Epithelial cell of proximal tubule (primary cell): ENCODE measurements around the gene ARID3A. TPM values are rescaled to one million over a fixed set of nuclear protein-coding genes. Genes with fewer than 3 reads are reported as not detected.
"Not testable (repeated sequence)": the region's sequence is repeated elsewhere in the genome, so short reads cannot be mapped to it uniquely, and the experiment has no call there.

Experiments used
- DNase-seq: peaks from one replicate; pipeline ENCODE4 v3.0.0-alpha.2; 2011; ENCODE audit warnings: low read depth
- H3K4me3 ChIP-seq: 2 replicates; pipeline ENCODE4 v1.5.1; 2011; ENCODE audit warnings: low read depth, mild to moderate bottlenecking, low read length
- total RNA-seq: library from RNA; depleted of rRNA; stranded (reverse); fragments of >200 nt; gene quantifications from 2 replicates; pipeline ENCODE4 v1.2.3, GENCODE V29; 2015
- TF ChIP-seq, protein P1 (sequence below): conservative IDR thresholded peaks from 2 replicates; pipeline ENCODE4 v1.5.1; 2012; ENCODE audit warnings: low read depth, mild to moderate bottlenecking, low read length

Gene ARID3A
- total RNA-seq, 1 donor from 2014 or later: 37.0 TPM

DNA sequence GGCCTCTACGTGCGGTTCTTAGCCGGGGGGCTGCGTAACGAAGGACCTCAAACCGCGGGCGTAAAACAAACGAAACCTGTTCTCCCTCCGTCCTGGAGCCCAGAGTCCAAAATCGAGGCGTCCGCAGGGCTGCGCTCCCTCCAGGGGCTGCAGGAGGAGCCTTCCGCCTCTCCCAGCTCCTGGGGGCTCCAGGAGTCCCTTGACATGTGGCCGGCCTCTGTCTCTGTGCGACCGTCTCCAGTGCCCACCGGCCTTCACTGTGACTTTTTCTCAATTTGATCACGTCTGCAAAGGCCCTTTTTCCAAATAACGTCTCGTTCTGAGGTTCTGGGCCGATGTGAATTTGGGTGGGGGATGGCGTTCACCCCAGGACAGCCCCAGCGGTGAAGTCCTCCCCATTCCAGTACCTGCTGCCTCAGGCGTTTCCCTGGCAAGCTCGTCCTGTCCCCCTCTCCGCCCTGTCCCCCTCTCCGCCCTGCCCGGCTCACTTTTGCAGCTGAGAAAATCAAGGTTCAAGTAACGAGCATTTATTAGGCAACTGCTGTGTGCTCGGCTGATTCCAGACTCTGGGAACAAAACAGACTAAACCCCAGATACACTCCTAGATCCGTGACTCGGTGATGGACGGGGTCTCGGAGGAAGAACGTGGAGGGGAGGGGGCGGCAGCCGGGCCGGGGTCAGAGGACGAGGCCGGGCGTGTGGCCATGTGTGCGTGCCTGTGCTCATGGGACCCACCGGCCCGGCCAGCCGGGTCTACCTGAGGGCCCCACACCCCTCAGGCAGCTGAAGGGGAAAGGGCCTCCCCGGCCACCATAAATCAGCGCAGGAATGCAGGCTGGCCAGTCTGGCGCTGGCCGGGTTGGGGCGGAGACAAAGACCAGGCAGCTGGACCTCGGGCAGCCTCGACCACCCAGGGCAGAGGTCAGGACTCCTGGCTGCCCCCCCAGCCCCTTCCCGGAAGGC is 30.2 kb downstream of the ARID3A start:
- no peak overlapping the region for H3K4me3 ChIP-seq
- TF ChIP-seq, protein P1, sequence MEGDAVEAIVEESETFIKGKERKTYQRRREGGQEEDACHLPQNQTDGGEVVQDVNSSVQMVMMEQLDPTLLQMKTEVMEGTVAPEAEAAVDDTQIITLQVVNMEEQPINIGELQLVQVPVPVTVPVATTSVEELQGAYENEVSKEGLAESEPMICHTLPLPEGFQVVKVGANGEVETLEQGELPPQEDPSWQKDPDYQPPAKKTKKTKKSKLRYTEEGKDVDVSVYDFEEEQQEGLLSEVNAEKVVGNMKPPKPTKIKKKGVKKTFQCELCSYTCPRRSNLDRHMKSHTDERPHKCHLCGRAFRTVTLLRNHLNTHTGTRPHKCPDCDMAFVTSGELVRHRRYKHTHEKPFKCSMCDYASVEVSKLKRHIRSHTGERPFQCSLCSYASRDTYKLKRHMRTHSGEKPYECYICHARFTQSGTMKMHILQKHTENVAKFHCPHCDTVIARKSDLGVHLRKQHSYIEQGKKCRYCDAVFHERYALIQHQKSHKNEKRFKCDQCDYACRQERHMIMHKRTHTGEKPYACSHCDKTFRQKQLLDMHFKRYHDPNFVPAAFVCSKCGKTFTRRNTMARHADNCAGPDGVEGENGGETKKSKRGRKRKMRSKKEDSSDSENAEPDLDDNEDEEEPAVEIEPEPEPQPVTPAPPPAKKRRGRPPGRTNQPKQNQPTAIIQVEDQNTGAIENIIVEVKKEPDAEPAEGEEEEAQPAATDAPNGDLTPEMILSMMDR: no peak
- no peak for DNase-seq

DNA sequence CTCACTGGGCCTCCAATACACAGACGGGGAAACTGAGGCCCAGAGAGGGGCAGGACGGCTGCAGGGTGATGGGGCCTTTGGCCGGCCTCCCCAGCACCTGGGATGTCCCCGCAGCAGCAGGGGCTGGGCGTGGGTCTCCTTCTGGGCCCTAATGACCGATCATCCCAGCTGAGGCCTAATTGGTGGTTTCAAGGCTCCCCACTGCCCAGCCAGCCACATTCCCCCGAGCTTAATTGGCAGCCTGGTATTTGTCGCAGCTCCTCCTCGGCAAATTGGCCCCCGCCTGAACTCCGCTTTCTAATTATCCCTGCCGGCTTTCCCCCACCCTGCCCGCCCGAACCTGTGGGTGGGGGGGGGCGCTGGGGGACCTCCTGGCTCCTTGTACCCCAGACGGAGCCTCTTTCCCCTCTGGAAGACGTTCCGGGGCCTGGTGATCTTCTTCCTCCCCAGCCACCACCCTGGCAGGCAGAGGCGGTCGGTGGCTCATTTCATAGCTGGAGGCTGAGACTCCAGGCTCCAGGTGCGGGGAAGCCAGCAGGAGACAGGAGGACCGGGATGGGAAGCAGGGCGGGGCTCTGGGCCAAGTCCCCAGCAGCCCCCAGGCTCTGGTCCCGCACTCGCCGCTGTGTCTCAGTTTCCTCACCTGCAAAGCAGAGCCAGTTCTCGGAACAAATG is 31.1 kb downstream of the ARID3A start:
- no peak for DNase-seq
- TF ChIP-seq, protein P1: no peak
- no peak overlapping the region for H3K4me3 ChIP-seq

DNA sequence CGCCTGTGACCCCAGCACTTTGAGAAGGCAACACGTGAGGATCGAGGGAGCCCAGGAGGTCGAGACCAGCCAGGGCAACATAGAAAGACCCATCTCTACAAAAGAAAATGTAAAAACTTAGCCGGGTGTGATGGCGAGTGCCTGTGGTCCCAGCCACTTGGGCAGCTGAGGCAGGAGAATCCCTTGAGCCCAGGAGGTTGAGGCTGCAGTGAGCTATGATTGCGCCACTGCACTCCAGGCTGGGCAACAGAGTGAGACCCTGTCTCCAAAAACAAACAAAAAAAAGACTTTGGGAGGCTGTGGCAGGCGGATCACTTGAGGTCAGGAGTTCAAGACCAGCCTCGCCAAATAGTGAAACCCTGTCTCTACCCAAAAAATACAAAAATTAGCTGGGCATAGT is 31.7 kb downstream of the ARID3A start:
- H3K4me3 ChIP-seq, DNase-seq: not testable (repeated sequence)

DNA sequence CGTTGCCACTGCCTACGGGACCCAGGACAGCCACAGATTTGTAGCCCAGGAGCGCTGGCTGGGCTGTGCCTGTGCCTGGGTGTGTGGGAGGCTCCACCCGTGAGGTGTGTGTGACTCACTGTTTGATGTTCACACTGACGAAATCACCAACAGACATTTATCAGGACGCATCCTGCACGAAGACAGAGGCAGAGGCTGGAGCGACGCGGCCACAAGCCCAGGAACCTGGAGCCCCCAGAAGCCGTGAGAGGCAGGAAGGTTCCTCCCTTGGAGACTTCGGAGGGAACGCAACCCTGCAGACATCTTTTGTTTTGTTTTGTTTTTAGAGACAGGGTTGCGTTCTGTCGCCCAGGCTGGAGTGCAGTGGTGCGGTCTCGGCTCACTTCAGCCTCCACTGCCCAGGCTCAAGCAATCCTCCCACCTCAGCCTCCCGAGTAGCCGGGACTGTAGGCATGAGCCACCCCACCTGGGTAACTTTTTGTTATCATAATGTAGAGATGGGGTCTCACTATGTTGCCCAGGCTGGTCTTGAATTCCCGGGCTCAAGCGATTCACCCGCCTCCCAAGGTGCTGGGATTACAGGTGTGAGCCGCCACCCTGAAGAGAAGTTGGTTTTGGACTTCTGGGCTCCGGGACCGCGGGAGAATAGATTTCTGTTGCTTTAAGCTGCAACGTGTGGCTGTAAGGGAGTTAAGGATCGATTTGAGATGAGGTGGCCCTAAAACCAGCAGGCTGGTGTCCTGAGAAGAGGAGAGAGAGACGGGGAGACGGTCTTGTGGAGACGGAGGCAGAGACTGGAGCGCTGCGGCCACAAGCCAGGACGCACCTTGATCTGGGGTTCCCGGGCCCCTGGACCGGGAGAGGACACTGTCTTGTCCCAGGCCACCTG is 33.4 kb downstream of the ARID3A start:
- DNase-seq: no peak
- TF ChIP-seq, protein P1: no peak
- no peak overlapping the region for H3K4me3 ChIP-seq

DNA sequence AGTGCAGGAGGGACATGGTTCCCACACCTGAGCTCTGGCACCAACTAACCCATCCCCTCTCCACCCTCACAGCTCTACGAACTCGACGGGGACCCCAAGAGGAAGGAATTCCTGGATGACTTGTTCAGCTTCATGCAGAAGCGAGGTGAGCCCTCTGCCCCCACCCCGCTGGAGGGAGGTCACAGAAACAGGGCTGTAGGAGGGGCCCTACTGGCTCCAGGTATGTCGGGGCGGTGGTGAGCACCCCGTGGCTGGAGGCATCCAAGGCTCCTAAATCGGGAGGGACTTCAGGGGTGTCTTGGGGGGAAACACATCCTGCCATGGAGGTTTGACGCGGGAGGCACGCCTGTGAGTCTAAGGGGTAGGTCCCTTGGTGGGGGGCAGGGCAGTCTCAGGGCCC is 34.2 kb downstream of the ARID3A start:
- TF ChIP-seq, protein P1: no peak
- H3K4me3 ChIP-seq: no peak overlapping the region
- no peak for DNase-seq

DNA sequence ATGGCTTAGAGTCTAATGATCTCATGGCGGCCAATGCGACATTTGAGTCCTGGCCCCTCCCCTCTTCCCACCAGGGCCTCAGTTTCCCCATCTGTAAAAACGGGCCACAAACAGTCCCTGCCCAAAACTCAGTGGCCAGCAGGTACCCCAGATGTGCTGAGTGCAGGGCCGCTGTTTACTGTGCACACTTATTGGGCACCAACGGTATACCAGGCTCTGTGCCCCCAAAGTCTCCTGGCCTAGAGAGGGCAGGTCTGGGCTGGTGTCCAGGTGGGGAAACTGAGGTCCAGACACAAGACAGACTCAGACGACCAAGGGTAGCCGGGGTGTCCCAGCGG is 34.7 kb downstream of the ARID3A start:
- H3K4me3 ChIP-seq: no peak overlapping the region
- TF ChIP-seq, protein P1: no peak
- DNase-seq: no peak
